Neural cell (in vitro differentiated cells): ENCODE measurements around the gene PIP4K2C. TPM values are rescaled to one million over a fixed set of nuclear protein-coding genes. Genes with fewer than 3 reads are reported as not detected.

Source experiments
- H2AFZ ChIP-seq: fragments of 200-600, 300-800 bp; sonication (generic), shearing (Covaris generic); 2 replicates; pipeline ENCODE4 v1.6.0; 2014; ENCODE audit warnings: low read depth, mild to moderate bottlenecking, antibody characterized with exemption, low read length, moderate library complexity
- H3F3A ChIP-seq: fragments of 200-600 bp; shearing (Covaris generic); 2 replicates; pipeline ENCODE4 v1.6.1; 2016; ENCODE audit warnings: mild to moderate bottlenecking, moderate library complexity, mixed read lengths, antibody characterized with exemption, low read length; ENCODE audit not compliant: insufficient read depth, poor library complexity, severe bottlenecking
- H3K27ac ChIP-seq: fragments of 200-600, 300-800 bp; sonication (generic), shearing (Covaris generic); 2 replicates; pipeline ENCODE4 v1.5.1; 2014; ENCODE audit warnings: mild to moderate bottlenecking, low read length, moderate library complexity
- H3K27me3 ChIP-seq: fragments of 300-800, 200-600 bp; sonication (generic), shearing (Covaris generic); 2 replicates; pipeline ENCODE4 v1.6.0; 2014; ENCODE audit warnings: mild to moderate bottlenecking, low read depth, low read length, moderate library complexity; ENCODE audit not compliant: insufficient read depth
- H3K36me3 ChIP-seq: fragments of 300-800, 200-600 bp; sonication (generic), shearing (Covaris generic); 2 replicates; pipeline ENCODE4 v1.5.1; 2014; ENCODE audit warnings: mild to moderate bottlenecking, antibody characterized with exemption, low read length, moderate library complexity; ENCODE audit not compliant: insufficient read depth
- H3K4me2 ChIP-seq: fragments of 300-800, 200-600 bp; sonication (generic), shearing (Covaris generic); 2 replicates; pipeline ENCODE4 v1.6.0; 2014; ENCODE audit warnings: mild to moderate bottlenecking, low read length
- H3K4me3 ChIP-seq: fragments of 300-800, 200-600 bp; sonication (generic), shearing (Covaris generic); 2 replicates; pipeline ENCODE4 v1.5.1; 2014; ENCODE audit warnings: mild to moderate bottlenecking, low read length, moderate library complexity
- H3K79me2 ChIP-seq: fragments of 200-600 bp; shearing (Covaris generic); replicated peaks from 2 replicates; pipeline ENCODE4 v1.6.0; 2014; ENCODE audit warnings: mild to moderate bottlenecking, low read length, moderate library complexity; ENCODE audit not compliant: insufficient read depth
- H3K9ac ChIP-seq: fragments of 300-800, 200-600 bp; sonication (generic), shearing (Covaris generic); 2 replicates; pipeline ENCODE4 v1.6.1; 2016; ENCODE audit warnings: mild to moderate bottlenecking, low read length, mixed read lengths
- H3K9me2 ChIP-seq: fragments of 200-600 bp; shearing (Covaris generic); 2 replicates; pipeline ENCODE4 v1.6.1; 2016; ENCODE audit warnings: mild to moderate bottlenecking, low read length, mixed read lengths; ENCODE audit not compliant: insufficient read depth
- H3K9me3 ChIP-seq: fragments of 200-600, 300-800 bp; sonication (generic), shearing (Covaris generic); 2 replicates; pipeline ENCODE4 v1.6.1; 2016; ENCODE audit warnings: mild to moderate bottlenecking, mixed run types, low read length, moderate library complexity, mixed read lengths
- H4K20me1 ChIP-seq: fragments of 200-600 bp; shearing (Covaris generic); 2 replicates; pipeline ENCODE4 v1.6.1; 2016; ENCODE audit warnings: mild to moderate bottlenecking, mixed run types; ENCODE audit not compliant: insufficient read depth
- CTCF ChIP-seq: fragments of 450-650 bp; IDR thresholded peaks from 2 replicates; pipeline ENCODE4 v1.5.1; 2014; ENCODE audit warnings: antibody characterized with exemption, mild to moderate bottlenecking, moderate library complexity; ENCODE audit not compliant: poor library complexity, severe bottlenecking
- EP300 ChIP-seq: fragments of 450-650 bp; conservative IDR thresholded peaks from 2 replicates; pipeline ENCODE4 v1.6.1; 2014; ENCODE audit warnings: antibody characterized with exemption, mild to moderate bottlenecking, moderate library complexity; ENCODE audit not compliant: poor library complexity, severe bottlenecking
- EZH2 ChIP-seq: fragments of 200-600, 300-800 bp; shearing (Covaris generic), sonication (generic); IDR thresholded peaks from 2 replicates; pipeline ENCODE4 v1.6.1; 2014; ENCODE audit warnings: antibody characterized with exemption, low read length, borderline replicate concordance, mild to moderate bottlenecking; ENCODE audit not compliant: insufficient read depth, poor library complexity, severe bottlenecking
- MXI1 ChIP-seq: fragments of 450-650 bp; conservative IDR thresholded peaks from 2 replicates; pipeline ENCODE4 v1.6.1; 2014; ENCODE audit warnings: antibody characterized with exemption, mild to moderate bottlenecking; ENCODE audit not compliant: poor library complexity, severe bottlenecking
- POLR2AphosphoS5 ChIP-seq: IDR thresholded peaks from 2 replicates; pipeline ENCODE4 v1.6.1; 2012
- RAD21 ChIP-seq: fragments of 450-650 bp; conservative IDR thresholded peaks from 2 replicates; pipeline ENCODE4 v1.6.1; 2014; ENCODE audit warnings: antibody characterized with exemption, mild to moderate bottlenecking, moderate library complexity
- REST ChIP-seq: IDR thresholded peaks from 2 replicates; pipeline ENCODE4 v1.6.1; 2012; ENCODE audit warnings: borderline replicate concordance
- SMC3 ChIP-seq: fragments of 450-650 bp; conservative IDR thresholded peaks from 2 replicates; pipeline ENCODE4 v1.6.1; 2014; ENCODE audit warnings: antibody characterized with exemption, mild to moderate bottlenecking, moderate library complexity; ENCODE audit not compliant: poor library complexity
- TAF1 ChIP-seq: IDR thresholded peaks from 2 replicates; pipeline ENCODE4 v1.6.1; 2012; ENCODE audit warnings: low read depth
- polyA plus RNA-seq: library from polyadenylated mRNA; depleted of rRNA; stranded (reverse); fragments of >200 nt; gene quantifications from 2 replicates; pipeline ENCODE4 v1.2.3, GENCODE V29; 2014

The PIP4K2C gene
- polyA plus RNA-seq, 1 donor from 2014 or later: 22.1 TPM

GRCh38 chr12:57564178-57564740, 26.7 kb upstream of the PIP4K2C start:
- H3K4me2 ChIP-seq: no peak overlapping the region
- no peak for TF ChIP-seq EZH2
- TF ChIP-seq CTCF: no peak
- no peak for TF ChIP-seq POLR2AphosphoS5
- no peak for TF ChIP-seq SMC3
- no peak for TF ChIP-seq EP300
- TF ChIP-seq RAD21: no peak
- TF ChIP-seq REST: no peak
- H3K9me3 ChIP-seq: no peaks in the 10 kb centered on the region
- peaks cover 16% of the 10 kb centered on the region for H3K79me2 ChIP-seq
- H3K36me3 ChIP-seq: peaks cover 7% of the 10 kb centered on the region
- H3K9ac ChIP-seq: no peak overlapping the region
- no peaks in the 10 kb centered on the region for H3K9me2 ChIP-seq
- no peaks in the 10 kb centered on the region for H3K27me3 ChIP-seq
- no peak overlapping the region for H2AFZ ChIP-seq
- H3F3A ChIP-seq: no peaks in the 10 kb centered on the region
- H4K20me1 ChIP-seq: no peaks in the 10 kb centered on the region
- H3K4me3 ChIP-seq: no peak overlapping the region
- H3K27ac ChIP-seq: no peak overlapping the region

- Histone ChIP-seq H3F3A (no peaks in the 10 kb centered on the region), H3K27ac (no peak overlapping the region), H3K27me3 (no peaks in the 10 kb centered on the region), H3K9me3 (no peaks in the 10 kb centered on the region), H3K4me2 (no peak overlapping the region), H4K20me1 (no peaks in the 10 kb centered on the region), H3K4me3 (no peak overlapping the region), H3K9ac (no peak overlapping the region), H2AFZ (no peak overlapping the region), H3K79me2 (no peaks in the 10 kb centered on the region), H3K9me2 (no peaks in the 10 kb centered on the region), H3K36me3 (peaks cover 16% of the 10 kb centered on the region)
- TF ChIP-seq EP300 (no peak), POLR2AphosphoS5 (no peak), MXI1 (no peak), EZH2 (no peak), TAF1 (no peak), REST (no peak), CTCF (no peak), SMC3 (no peak), RAD21 (no peak)
These were observed 22.2 kb upstream of the PIP4K2C start for GRCh38 chr12:57568838-57569237.
